Hepatic stellate cell (primary cell): ENCODE results near the gene UBE2D2.
"Not testable (repeated sequence)": the region's sequence is repeated elsewhere in the genome, so short reads cannot be mapped to it uniquely, and the experiment has no call there.

Experiments
- DNase-seq: peaks from one replicate; pipeline ENCODE4 v3.0.0; 2011; ENCODE audit warnings: low spot score

Gene UBE2D2

DNA sequence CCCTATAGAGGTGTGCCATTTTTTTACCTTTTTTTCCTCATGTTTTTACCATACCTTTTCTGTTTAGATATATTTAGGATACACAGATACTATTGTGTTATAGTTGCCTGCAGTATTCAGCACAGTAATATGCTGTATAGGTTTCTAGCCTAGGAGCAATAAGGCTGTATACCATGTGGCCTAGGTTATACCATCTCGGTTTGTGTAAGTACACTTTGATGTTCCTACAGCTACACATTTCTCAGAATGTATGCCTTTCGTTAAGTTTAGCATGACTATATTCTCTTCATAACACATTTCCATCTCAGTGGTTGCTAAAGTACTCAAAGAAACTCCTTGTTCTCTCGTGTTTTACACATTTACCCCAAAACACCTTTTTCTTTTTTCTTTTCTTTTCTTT is 23.0 kb downstream of the UBE2D2 start:
- no peak for DNase-seq

DNA sequence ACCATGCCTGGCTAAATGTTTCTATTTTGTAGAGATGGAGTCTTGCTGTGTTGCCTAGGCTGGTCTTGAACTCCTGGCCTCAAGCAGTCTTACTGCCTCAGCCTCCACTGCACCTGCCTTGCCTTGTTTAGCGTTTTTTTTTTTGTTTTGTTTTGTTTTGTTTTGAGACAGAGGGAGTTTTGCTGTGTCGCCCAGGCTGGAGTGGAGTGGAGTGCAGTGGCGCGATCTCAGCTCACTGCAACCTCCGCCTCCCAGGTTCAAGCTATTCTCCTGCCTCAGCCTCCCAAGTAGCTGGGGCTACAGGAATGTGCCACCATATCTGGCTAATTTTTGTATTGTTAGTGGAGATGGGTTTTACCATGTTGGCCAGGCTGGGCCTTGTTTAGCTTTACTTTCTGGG is 27.0 kb downstream of the UBE2D2 start:
- DNase-seq: not testable (repeated sequence)

DNA sequence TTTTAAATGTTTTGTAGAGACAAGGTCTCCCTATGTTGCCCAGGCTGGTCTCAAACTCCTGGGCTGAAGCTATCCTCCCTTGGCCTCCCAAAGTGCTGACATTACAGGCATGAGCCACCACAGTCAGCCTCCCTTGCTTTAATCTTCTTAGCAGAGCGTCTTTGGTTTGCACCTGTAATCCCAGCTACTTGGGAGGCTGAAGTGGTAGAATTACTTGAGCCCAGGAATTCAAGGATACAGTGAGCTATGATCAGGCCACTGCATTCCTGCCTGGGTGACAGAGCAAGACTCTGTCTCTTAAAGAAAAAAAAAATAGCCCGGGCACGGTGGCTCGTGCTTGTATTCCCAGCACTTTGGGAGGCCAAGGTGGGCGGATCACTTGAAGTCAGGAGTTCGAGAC is 27.8 kb downstream of the UBE2D2 start:
- no peak for DNase-seq

DNA sequence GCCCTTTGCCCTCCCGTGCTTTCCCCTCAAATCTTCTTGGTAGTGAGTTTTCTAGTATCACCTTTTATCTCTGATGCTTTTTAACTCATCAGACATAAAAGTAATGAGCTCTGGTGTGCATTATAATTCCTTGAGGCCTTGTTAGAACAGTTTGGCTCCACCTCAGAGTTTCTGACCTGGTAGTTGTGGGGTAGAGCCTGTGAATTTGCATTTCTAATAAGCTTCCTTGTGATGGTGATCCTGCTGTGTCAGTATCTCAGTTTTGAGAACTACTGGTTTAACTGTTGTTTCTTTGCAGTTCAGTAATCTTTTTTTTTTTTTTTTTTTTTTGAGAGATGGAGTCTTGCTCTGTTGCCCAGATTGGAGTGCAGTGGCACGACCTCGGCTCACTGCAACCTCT is 31.1 kb downstream of the UBE2D2 start:
- no peak for DNase-seq

DNA sequence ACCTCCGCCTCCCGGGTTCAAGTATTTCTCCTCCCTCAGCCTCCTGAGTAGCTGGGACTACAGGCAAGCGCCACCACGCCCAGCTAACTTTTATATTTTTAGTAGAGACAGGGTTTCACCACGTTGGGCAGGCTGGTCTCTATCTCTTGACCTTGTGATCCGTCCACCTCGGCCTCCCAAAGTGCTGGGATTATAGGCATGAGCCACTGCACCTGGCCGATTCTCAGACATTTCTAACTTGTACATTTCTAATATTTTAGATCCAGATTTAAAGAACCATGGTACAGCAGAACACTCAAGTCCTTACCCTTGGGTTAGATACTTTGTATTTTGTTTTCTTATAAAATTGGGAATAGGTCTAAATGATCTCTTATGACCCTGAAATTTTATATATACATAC is 31.9 kb downstream of the UBE2D2 start:
- not testable (repeated sequence) for DNase-seq

DNA sequence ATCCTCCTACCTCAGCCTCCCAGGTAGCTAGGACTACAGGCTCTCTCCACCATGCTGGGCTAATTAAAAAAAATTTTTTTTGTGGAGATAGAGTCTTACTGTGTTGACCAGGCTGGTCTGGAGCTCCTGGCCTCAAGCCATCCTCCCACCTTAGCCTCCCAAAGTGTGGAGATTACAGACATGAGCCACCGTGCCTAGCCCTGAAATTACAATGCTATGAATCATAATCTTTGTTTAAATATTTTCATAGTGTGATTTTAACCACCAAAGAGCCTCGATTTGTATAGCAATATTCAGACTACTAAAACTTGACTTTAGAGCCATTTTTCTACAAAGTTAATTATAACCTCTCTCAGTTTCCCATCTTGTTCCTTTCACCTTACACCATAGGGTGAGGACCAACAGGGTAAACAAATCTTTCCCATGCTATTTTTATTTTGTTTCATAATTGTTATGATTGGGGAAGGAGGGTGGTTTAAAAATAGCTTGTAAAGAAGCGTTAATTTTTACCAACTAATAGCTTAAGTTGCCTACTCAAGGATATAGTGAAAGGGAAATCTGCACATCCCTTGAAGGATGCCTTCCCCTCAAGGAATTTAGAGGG is 32.7 kb downstream of the UBE2D2 start:
- peak; percentile 38 for DNase-seq

DNA sequence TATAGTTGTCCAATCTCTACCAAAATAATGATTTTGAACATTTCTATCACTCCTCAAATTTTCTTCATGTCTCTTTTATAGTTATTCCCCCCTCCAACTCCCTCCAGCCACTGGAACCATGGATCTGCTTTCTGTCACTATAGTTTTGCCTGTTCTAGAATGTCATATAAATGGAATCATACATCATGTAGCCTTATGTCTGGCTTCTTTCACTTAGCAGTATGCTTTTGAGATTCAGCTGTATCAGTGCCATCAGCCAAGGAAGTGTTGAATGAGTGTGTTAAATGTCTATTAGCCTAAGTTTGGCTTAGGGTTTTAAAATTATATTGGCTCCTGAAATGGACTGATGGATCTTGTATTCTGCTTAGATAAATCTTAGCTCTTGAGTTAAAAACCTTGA is 36.0 kb downstream of the UBE2D2 start:
- no peak for DNase-seq

DNA sequence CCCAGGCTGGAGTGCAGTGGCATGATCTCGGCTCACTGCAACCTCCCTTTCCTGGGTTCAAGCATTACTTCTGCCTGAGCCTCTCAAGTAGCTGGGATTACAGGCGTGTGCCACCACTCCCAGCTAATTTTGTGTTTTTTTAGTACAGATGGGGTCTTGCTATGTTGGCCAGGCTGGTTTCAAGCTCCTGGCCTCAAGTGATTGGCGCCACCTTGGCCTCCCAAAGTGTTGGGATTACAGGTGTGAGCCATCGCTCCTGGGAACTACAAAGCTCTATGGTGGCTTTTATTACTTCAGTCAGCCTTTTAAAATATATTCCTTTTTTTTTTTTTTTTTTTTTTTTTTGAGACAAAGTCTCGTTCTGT is 37.4 kb downstream of the UBE2D2 start:
- DNase-seq: not testable (repeated sequence)

DNA sequence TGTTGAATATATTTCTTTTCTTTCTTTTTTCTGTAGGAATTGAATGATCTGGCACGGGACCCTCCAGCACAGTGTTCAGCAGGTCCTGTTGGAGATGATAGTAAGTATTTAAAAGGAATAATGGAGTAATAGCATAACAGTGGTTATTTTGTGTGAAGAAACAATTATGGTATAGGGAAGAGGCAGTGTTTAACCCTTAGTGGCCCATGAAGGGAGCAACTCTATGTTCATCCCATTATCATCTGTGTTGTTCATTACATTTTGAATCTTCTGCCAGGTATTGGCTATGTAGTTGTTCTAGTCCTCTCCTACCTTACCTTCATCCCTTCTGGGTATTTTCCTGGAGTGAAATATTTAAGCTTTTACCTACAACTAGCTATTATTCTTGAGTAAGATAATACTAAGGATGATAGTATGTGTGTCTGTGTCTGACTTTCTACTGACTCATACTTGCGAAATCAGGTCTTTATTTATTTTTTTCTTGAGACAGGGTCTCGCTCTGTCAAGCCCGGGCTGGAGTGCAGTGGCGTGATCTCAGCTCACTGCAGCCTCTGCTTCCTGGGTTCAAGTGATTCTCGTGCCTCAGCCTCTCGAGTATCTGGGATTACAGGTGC is 39.3 kb downstream of the UBE2D2 start:
- DNase-seq: peak; percentile 53

DNA sequence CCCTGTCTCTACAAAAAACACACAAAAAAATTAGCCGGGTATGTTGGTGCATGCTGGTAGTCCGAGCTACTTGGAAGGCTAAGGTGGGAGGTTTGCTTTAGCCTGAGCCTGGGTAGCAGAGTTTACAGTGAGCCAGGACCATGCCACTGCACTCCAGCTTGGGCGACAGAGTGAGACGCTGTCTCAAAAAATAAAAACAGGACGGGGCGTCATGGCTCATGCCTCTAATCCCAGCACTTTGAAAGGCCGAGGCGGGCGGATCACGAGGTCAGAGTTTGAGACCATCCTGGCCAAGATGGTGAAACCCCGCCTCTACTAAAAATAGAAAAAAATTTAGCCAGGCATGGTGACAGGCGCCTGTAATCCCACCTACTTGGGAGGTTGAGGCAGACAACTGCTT is 40.3 kb downstream of the UBE2D2 start:
- DNase-seq: no peak

DNA sequence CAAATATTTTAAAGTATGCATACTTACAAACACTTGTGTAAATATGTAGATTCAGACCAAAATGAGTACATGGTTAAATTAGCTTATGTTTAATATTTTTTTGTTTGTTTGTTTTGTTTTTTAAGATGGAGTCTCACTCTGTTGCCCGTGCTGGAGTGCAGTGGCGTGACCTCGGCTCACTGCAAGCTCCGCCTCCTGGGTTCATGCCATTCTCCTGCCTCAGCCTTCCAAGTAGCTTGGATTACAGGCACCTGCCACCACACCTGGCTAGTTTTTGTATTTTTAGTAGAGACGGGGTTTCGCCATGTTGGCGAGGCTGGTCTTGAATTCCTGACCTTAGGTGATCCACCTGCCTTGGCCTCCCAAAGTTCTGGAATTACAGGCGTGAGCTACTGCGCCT is 40.8 kb downstream of the UBE2D2 start:
- DNase-seq: not testable (repeated sequence)

DNA sequence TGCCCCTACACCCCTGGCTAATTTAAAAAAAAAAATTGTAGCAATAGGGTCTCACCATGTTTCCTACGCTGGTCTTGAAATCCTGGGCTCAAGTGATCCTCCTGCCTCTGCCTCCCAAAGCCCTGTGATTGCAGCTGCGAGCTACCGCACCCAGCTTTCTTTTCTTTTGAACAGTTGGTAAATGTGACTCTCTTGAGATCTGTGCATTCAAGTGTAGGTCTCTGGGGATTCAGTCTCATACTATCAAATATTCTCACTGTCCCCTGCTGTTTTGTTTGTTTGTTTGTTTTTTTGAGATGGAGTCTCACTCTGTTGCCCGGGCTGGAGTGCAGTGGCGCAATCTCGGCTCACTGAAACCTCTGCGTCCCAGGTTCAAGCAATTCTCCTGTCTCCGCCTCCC is 44.7 kb downstream of the UBE2D2 start:
- DNase-seq: no peak

DNA sequence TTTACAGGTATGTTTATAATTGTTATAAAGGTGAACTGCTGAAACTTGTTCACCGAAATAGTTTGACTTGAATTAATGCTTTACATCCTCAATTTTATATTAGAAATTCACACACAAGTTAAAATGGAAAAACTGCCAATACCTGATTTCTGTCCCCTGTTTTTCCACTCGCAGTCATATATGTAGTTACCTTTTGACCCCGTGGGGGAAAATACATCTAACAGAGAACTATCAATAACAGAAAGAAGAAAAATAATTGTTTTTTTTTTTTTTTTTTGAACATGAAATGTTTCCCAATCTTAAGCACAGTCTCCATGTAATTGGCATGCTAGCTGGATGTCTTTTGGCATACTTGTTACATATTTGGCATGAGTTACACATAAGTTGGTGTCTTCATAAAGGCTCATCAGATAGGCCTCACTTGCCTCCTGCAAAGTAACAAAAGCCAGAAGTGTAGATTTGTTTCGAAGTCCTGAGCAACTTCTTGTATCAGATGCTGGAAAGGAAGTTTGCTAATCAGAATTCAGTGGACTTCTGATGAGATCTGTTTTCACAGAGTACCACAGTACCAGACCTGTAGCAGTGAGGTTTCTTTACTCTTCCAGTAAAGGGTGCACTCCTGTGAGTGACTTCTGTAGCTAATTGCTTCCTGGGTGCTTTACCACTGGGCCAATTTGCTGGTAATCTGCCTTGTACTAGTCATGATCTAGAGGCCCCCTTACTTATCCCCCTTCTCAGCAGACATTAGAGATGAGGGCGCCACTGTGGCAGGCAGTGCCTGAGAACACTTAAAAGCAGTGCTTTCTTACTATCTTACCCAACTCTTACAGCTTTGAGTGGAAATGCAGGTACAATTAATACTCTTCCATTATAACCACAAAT is 50.8 kb downstream of the UBE2D2 start:
- DNase-seq: no peak

DNA sequence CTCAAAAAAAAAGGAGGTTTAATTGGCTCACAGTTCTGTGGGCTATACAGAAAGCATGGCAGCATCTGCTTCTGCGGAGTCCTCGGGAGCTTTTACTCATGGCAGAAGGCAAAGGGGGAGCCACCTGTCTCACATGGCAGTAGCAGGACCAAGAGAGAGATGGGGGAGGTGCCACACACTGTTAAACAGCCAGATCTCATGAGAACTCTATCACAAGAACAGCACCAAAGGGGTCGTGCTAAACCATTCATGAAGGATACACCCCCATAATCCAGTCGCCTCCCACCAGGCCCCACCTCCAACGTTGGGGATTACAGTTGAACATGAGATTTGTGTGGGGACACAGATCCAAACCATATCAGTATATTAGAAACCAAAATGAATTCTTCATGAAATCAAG is 58.7 kb downstream of the UBE2D2 start:
- no peak for DNase-seq

DNA sequence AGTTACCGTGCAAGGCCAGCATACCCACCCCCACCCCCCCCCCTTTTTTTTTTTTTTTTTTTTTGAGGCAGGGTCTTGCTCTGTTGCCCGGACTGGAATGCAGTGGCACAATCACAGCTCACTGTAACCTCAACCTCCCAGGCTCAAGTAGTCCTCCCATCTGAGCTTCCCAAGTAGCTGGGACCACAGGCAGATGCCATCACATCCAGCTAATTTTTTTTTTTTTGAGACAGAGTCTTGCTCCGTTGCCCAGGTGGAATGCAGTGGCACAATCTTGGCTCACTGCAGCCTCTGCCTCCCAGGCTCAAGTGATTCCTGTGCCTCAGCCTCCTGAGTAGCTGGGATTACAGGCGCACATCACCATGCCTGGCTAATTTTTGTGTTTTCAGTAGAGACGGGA is 64.3 kb downstream of the UBE2D2 start:
- DNase-seq: not testable (repeated sequence)

DNA sequence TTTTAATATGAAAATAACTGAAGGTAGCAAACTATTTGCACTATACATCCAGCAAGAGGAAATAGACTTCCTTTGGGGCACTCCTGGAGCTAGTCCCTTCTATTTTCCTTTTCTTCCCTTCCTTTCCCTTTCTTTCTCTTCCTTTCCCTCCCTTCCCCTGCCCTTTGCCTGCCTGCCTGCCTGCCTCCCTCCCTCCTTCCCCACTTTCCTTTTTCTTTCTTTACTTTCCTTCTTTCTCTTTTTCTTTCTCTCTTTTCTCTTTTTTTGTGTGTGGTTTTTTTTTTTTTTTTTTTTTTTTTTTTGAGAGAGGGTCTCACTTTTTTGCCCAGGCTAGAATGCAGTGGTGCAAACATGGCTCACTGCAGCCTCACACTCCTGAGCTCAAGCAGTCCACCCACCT is 69.7 kb downstream of the UBE2D2 start:
- DNase-seq: no peak

DNA sequence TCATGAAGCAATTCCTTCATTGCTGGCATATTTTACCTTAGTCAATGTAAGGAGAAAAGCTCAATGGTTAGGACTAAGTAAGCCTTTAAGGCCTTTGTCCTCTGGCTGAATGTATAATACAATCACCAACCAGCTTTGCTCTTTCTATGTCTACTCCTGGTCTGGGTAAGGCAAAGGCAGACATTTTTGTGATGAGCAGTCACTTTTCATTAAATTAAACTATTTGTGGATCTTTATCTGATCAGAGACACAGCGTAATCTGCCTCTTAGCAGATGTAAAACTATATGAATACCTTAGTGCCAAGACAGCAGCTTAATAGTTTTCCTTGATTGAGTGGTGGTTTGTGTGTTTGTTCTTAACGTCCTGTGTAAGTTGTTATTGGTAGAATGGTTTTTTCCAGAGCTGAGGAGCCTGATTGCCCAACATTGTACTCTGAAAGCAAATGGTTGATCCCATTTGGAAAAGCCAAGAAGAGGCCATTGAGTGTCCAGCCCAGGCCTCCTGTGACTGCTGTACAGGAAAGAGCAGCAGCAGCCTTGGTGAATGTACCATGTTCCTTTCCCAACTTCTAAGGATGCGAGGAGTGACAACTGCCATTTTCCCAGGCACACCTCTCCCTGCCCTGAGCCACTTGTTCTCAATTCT is 70.5 kb downstream of the UBE2D2 start:
- no peak for DNase-seq

DNA sequence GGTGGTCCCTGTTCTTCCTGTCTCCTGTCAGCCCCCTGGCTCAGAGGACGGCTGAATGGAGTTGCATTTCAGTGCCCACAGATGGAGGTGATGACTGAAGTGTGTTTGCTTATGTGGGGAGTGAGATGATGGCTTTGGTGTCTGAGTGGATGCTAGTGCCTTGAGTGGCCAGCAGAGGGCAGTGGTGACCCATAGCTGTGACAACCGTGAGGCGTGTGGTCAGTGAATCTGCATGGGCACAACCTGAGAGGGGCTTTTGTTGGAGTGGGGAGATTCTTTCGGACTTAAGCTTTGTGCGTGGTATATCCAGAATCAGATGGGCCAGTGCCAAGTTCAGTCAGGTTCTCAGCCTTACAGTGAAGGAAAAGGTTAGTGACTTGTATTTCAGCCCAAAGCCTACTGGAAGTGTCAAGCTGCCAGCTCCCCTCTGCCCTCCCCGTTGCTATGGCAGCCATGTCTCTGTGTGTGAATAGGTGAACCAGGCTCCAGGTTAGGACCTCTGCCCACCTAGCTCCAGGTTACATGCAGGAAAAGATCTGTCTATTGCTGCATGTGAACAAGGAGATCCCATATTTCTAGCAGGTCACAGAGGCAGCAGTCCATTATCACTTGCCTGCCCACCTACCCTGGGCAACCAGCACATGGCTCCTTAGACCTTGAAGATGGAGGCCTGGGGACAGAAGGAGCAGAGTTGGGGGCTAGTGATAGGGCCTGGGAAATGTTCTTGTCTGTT is 72.3 kb downstream of the UBE2D2 start:
- DNase-seq: peak; percentile 69

DNA sequence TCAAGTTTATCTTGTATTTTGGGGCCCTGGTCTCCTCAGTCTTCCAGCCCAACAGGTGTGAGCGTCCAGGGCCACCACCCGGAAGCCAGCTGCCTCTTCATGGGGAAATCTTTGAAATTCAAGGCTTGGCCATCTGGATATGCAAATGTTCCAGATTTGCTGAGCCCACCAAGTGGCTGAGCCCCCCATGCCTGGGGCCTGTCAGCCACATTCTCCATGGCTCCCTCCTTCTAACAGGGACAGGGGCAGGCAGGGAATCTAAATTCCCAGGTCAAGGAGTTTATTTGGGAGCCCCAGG is 72.8 kb downstream of the UBE2D2 start:
- no peak for DNase-seq

DNA sequence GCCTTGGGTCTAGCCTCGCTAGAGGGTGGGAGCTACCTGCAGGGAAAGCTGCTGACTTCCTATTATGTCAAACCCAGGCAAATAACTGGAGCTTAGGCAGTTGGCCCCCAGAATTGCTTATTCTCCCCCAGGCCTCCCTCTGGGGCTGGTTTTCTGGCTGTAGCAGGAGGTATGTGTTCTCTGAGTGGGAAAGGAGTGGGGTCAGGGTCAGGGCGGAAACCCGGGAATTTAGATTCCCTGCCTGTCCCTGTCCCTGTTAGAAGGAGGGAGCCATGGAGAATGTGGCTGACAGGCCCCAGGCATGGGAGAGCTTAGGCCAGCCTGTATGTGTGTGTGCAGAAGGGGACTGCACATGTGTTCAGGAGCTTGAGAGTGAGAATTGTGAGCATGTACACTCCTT is 73.4 kb downstream of the UBE2D2 start:
- no peak for DNase-seq

DNA sequence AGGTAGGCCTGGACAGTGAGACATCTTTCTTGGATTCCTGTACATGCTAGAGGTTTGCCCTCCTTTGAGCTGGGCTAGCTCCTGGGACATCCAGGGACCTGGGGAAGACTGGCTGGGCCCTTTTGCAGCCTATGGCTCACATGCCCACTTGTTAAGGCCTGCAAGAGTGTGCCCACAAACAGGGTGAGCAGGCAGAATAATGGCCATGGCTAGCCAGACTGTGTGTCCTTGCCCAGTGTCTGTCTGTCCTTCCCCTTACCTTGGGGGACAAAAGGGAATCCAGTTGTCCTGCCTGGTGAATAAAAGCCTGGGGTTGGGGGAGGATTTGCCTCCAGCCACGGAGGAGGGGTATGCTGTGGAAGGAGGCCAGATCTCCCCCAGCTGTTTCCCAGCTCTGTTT is 74.1 kb downstream of the UBE2D2 start:
- no peak for DNase-seq

DNA sequence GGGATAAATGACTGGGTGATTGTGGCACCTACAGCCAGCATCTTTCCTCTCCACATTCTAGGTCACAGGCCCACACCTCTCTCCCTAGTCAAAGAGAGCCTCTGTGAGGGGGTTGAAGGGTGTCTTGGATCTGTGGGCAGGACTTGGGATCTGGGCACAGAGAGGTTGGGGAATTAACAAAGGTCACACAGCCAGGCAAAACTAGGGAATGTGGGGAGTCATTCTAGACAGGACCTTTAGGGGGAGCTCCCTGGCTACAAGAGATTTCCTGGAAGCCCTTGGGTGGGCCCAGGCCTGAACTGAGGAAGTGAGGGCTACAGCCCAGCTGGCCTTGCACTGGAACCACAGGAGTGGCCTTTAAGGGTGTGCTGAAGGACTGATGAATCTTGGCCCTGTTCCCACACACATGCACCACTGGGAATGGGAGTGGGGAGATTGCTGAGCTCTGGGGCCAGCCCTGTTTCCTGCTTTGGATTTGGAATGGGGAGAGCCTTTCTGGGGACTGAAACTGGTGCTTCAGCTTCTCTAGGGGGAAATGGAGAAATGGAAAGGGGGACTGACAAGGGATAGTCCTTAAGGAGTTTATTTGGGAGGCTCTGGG is 74.6 kb downstream of the UBE2D2 start:
- peak; percentile 91 for DNase-seq
